Peyer's patch (tissue), 4 donors: Measurements from ENCODE around the gene UPK2.

Experiments
- POLR2A ChIP-seq, 2 donors: fragments of 450-650 bp; IDR thresholded peaks; one replicate each; pipeline ENCODE4 v1.5.1; 2017; ENCODE audit warnings: antibody characterized with exemption in 2 of 2, mild to moderate bottlenecking in 2 of 2, moderate library complexity in 2 of 2
- TF ChIP-seq, protein P1 (sequence below), 6 experiments: fragments of 450-650 bp in 4 of 6; fragments of 200-600 bp in 2 of 6; sonication (generic) in 1 of 6; IDR thresholded peaks; one replicate each; pipeline ENCODE4 v1.5.1; 2017 to 2019; ENCODE audit warnings: antibody characterized with exemption in 6 of 6, mild to moderate bottlenecking in 3 of 6, moderate library complexity in 1 of 6

DNA sequence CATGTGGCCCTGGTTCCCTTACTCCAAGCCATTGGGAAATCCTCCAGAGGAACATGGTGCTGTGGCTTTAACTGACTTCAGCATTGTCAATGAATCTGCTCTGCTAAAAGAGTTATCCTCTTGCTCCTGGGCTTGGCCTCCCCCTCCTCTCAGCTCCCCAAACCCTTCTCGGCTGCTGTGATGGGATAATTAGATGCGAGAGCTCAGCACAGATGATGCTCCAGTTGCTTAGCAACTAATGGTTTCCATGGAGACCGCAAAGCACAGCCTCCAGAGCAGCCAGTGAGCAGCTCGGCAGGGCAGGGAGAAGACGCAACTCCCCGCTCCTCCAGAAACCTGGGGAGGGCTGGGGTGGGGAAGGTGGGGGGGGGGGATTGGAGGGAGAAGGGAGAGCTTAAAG lies 2.8 kb upstream of the UPK2 start:
- TF ChIP-seq POLR2A (IDR thresholded peaks at IDR 0.05), result no peak
- TF ChIP-seq, protein P1, sequence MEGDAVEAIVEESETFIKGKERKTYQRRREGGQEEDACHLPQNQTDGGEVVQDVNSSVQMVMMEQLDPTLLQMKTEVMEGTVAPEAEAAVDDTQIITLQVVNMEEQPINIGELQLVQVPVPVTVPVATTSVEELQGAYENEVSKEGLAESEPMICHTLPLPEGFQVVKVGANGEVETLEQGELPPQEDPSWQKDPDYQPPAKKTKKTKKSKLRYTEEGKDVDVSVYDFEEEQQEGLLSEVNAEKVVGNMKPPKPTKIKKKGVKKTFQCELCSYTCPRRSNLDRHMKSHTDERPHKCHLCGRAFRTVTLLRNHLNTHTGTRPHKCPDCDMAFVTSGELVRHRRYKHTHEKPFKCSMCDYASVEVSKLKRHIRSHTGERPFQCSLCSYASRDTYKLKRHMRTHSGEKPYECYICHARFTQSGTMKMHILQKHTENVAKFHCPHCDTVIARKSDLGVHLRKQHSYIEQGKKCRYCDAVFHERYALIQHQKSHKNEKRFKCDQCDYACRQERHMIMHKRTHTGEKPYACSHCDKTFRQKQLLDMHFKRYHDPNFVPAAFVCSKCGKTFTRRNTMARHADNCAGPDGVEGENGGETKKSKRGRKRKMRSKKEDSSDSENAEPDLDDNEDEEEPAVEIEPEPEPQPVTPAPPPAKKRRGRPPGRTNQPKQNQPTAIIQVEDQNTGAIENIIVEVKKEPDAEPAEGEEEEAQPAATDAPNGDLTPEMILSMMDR (IDR thresholded peaks at IDR 0.05), result no peak
